Type B pancreatic cell (in vitro differentiated cells): ENCODE results near the gene DMXL1. TPM values are rescaled to one million over a fixed set of nuclear protein-coding genes. Genes with fewer than 3 reads are reported as not detected.
A peak's percentile ranks its signal among the peaks of the same experiment; 100 is the strongest.

ENCODE experiments used
- DNase-seq: peaks from one replicate; pipeline ENCODE4 v3.0.0; 2021; ENCODE audit warnings: mixed read lengths; ENCODE audit not compliant: unreplicated experiment; ENCODE audit errors: extremely low spot score
- H3K27ac Mint-ChIP-seq: 2 replicates; pipeline ENCODE4 v1.8.0; 2021; ENCODE audit warnings: mild to moderate bottlenecking, mixed read lengths
- H3K27me3 Mint-ChIP-seq: 2 replicates; pipeline ENCODE4 v1.8.0; 2021; ENCODE audit warnings: mixed read lengths
- H3K36me3 Mint-ChIP-seq: 2 replicates; pipeline ENCODE4 v1.8.0; 2021; ENCODE audit warnings: mixed read lengths
- H3K4me1 Mint-ChIP-seq: one replicate; pipeline ENCODE4 v1.8.0; 2021; ENCODE audit warnings: mixed read lengths; ENCODE audit not compliant: unreplicated experiment
- H3K4me3 Mint-ChIP-seq: 2 replicates; pipeline ENCODE4 v1.8.0; 2021; ENCODE audit warnings: mild to moderate bottlenecking, mixed read lengths
- H3K9me3 Mint-ChIP-seq: 2 replicates; pipeline ENCODE4 v1.8.0; 2021; ENCODE audit warnings: mixed read lengths
- long read RNA-seq: library from polyadenylated mRNA; unstranded; transcript quantifications from one replicate; pipeline ENCODE4 v2.0.0, GENCODE V29; 2020
- total RNA-seq: library from RNA; stranded (reverse); gene quantifications from 2 replicates; pipeline ENCODE4 v1.2.1, GENCODE V29; 2021; ENCODE audit warnings: low replicate concordance
- TF ChIP-seq, protein P1 (sequence below): fragments of 200-600 bp; sonication (generic); conservative IDR thresholded peaks from 2 replicates; pipeline ENCODE4 v1.5.0; 2021; ENCODE audit warnings: antibody characterized with exemption, mild to moderate bottlenecking

Gene DMXL1
- 29.0 and 31.2 TPM in 2 replicates for total RNA-seq
- long read RNA-seq, partial matches to known transcripts, result 4 of 5 reads
- long read RNA-seq, other reads (novel, unspliced or antisense), result 1 of 5 reads

GRCh38 chr5:119070828-119071560, at the start of gene DMXL1:
Gene DMXL1 (plus strand): TSS chr5:119071087. CDS start chr5:119071570, 483 bp downstream.
- Mint-ChIP-seq H3K9me3 (no peaks in the 10 kb centered on the region), H3K4me1 (peaks cover 25% of the 10 kb centered on the region), H3K27ac (peak within 1 kb of the TSS; percentile 98), H3K27me3 (no peaks in the 10 kb centered on the region), H3K4me3 (peak within 1 kb of the TSS; percentile 97), H3K36me3 (no peaks in the 10 kb centered on the region)
- peak; percentile 98 for DNase-seq
- TF ChIP-seq, protein P1, sequence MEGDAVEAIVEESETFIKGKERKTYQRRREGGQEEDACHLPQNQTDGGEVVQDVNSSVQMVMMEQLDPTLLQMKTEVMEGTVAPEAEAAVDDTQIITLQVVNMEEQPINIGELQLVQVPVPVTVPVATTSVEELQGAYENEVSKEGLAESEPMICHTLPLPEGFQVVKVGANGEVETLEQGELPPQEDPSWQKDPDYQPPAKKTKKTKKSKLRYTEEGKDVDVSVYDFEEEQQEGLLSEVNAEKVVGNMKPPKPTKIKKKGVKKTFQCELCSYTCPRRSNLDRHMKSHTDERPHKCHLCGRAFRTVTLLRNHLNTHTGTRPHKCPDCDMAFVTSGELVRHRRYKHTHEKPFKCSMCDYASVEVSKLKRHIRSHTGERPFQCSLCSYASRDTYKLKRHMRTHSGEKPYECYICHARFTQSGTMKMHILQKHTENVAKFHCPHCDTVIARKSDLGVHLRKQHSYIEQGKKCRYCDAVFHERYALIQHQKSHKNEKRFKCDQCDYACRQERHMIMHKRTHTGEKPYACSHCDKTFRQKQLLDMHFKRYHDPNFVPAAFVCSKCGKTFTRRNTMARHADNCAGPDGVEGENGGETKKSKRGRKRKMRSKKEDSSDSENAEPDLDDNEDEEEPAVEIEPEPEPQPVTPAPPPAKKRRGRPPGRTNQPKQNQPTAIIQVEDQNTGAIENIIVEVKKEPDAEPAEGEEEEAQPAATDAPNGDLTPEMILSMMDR, result no peak

- no peak for DNase-seq
- Mint-ChIP-seq H3K4me3 (no peak overlapping the region), H3K4me1 (peaks cover 8% of the 10 kb centered on the region), H3K27me3 (no peaks in the 10 kb centered on the region), H3K36me3 (no peaks in the 10 kb centered on the region), H3K9me3 (no peaks in the 10 kb centered on the region), H3K27ac (no peak overlapping the region)
- TF ChIP-seq, protein P1, result no peak
Measured at GRCh38 chr5:119021149-119021732, 49.6 kb upstream of the DMXL1 start.

- H3K4me1 Mint-ChIP-seq, result peaks cover 8% of the 10 kb centered on the region
- no peak for DNase-seq
- H3K27me3 Mint-ChIP-seq, result no peaks in the 10 kb centered on the region
- no peaks in the 10 kb centered on the region for H3K9me3 Mint-ChIP-seq
- no peaks in the 10 kb centered on the region for H3K36me3 Mint-ChIP-seq
- H3K4me3 Mint-ChIP-seq, result no peak overlapping the region
- TF ChIP-seq, protein P1, result peak; percentile 58
- H3K27ac Mint-ChIP-seq, result no peak overlapping the region
Measured at GRCh38 chr5:119022017-119022745, 48.7 kb upstream of the DMXL1 start.

DNA sequence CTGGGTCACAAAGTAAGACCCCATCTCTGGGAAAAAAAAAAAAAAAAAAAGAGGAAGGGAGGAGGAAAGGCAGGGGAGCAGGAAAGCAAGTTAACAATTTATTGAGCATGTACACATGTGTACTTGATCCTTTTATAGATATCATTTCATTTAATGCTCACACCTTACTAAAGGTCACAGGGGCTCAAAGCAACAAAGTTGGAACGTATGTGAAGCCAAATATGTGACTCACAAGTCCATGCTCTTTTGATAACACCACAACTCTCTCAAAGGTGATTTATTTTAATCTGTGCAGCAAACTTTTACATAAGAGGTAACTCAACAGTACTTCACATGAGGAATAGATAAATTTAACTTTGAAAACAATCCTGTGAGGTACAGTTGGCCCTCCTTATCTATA, 48.1 kb upstream of the DMXL1 start:
- Mint-ChIP-seq H3K4me3 (no peak overlapping the region), H3K9me3 (no peaks in the 10 kb centered on the region), H3K36me3 (no peaks in the 10 kb centered on the region), H3K27me3 (no peaks in the 10 kb centered on the region), H3K27ac (no peak overlapping the region), H3K4me1 (peaks cover 8% of the 10 kb centered on the region)
- TF ChIP-seq, protein P1, result no peak
- DNase-seq, result no peak

GRCh38 chr5:119028575-119028974, 42.3 kb upstream of the DMXL1 start:
- no peak for DNase-seq
- H3K4me1 Mint-ChIP-seq, result no peaks in the 10 kb centered on the region
- H3K4me3 Mint-ChIP-seq, result no peak overlapping the region
- H3K27ac Mint-ChIP-seq, result no peak overlapping the region
- peaks cover 5% of the 10 kb centered on the region for H3K9me3 Mint-ChIP-seq
- H3K36me3 Mint-ChIP-seq, result no peaks in the 10 kb centered on the region
- H3K27me3 Mint-ChIP-seq, result no peaks in the 10 kb centered on the region
- TF ChIP-seq, protein P1, result no peak
